NCI-H2196 treated with DMSO at 0.1 percent for 48 hours (cell line): ENCODE results near the gene SRP68.
A peak's percentile ranks its signal among the peaks of the same experiment; 100 is the strongest.

ENCODE experiments used
- DNase-seq: peaks from one replicate; lab custom pipeline; 2025; ENCODE audit not compliant: unreplicated experiment; lab: John Stamatoyannopoulos, UW

SRP68 gene

DNA sequence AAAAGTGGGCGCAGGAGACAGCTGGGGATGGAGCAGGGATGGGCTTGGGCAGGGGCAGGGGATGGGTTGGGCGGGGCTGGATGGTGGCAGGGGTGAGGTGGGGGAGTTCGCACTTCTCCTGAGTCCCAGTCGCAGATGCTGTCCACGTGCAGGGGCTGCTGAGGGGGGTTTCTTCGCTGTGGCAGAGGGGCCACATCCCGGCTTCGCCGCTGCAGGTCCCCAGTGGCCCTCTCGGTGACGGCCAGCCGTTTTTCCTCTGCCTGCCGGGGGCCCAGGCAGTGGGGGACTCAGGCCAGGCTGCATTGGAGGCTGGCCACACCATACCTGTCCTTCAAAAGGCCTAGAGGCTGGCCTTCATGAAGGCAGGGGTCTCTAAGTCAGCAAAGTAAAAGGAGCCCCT is 53.5 kb downstream of the SRP68 start:
- no peak for DNase-seq

DNA sequence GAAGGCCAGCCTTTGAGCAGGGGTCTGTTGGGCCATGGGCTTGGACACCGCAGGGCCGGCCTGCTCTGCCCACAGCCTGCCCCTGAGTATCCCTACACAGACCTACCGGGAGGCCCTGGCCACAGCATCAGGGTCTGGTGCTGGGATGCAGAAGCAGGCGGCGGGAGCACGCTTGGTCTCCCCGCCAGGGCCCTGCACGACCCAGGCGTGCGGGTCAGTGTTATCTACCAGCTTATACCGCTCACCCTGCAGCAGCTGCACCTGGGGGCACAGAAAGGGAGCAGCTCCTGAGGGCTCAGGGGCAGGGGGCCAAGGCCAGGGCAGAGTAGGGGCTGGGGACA is 54.0 kb downstream of the SRP68 start:
- DNase-seq, result no peak

DNA sequence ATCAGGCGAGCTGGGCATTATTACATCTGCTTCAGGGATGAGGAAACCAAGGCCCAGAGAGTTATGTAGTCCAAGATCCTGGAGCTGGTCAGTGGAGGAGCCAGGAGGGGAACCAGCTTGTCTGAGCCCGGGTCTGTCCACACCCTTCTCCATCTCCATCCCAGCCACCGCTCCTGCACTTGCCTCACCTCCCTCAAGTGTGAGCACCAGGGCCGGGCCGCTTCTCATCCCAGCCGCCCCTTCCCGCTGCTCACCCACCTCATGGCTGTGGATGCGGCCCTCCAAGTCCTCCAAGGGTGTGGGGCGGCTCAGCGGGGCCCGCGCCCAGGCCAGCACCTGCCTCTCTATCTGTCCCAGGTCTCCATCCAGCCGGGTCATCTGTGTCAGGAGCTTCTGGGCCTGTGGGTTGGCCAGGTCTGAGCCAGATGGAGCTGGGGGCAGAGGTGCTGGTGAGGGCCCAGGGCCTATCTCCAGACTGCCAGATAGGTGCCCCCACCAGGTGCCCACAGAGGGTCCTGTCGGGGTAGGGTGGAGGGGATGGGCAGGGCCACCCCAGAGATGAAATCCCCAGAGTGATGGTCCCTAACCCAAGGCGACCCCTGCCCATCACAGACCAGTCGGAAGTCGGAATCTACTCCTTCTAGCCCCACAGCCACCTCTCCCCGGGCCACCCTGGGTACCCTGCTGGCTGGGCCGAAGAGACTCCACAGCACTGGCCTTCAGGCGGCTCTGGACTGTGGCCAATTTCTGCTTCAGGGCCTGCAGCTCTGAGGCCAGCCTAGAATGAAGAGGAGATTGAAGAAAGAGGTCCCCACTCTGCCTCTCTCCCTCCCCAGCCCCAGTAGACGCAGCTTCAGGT is 54.6 kb downstream of the SRP68 start:
- no peak for DNase-seq

DNA sequence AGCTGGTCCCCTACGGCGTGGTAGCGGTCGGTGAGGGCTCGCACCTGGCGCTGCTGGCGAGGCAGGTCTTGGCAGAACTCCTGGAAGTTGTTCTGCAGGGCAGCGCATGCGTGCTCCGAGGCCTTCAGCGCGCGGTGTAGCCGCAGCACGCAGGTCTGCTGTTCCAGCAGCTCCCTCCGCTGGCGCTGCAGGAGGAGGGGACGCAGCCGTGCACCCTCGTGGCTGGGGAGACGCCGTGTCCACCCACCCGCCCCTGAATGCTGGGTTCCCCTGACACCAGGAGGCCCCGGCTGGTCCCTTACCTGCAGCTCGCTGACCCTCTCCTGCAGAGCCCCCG is 57.4 kb downstream of the SRP68 start:
- peak; percentile 97 for DNase-seq

DNA sequence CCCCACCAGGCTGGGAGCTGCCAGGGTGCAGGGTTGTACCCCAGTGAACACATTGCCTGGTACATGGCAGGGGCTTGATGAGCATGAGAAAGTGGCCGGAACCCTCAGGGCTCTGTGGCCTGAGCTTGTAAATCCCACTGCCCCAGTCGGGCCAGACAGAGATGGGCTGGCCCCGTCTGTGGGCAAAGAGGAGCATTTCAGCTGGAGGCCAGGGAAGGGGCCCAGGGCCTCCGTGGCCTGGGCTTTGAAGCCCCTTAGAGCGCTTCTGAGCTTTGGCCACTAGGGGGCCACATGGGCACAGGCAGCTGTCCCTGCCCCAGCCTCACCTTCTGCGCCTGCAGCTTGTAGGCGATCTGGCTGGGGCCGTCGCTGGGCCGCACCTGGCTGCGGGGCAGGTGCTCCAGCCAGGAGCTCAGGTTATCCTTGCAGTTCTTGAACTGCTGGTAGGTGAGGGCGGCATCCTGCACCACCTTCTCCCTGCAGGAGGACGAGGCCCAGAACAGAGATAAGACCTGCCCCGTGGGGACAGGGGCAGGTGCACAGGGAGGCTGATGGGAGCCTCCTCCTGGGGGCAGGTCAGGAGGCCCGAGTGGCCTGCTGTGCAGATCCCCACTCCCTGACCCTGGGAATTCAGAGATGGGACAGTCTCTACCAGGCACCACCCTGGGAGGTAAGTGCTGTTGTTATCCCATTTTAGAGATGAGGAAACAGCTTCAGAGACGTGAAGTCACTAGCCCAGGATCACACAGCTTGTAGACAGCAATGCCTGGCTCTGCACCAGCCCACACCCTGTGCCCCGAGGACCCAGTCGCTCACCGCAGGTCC is 58.0 kb downstream of the SRP68 start:
- peak; percentile 94 for DNase-seq

DNA sequence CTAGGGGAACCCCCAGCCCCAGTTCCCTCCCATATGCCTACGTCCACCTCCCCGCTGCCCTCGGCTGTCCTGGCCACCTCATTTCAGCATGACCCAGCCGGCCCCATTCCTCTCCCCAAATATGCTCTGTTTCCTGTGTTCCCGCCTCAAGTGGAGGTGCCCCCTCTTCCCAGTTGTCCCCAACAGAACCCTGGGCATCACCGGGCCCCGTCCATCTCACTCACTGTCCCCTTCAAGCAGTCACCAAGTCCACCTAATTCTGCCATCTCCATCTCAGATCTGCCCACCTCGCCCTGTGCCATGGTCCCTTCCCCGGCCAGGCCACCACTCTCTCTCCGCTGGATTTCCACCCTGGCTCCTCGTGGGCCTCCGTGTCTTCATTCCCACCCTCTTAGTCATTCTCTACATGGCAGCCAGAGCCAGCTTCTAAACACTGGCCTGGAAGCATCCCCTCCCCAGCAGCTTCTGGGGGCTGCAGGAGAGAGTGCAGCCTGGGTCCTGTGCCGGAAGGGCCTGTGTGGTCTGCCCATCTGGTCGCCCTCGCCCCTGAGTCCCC is 58.9 kb downstream of the SRP68 start:
- no peak for DNase-seq

DNA sequence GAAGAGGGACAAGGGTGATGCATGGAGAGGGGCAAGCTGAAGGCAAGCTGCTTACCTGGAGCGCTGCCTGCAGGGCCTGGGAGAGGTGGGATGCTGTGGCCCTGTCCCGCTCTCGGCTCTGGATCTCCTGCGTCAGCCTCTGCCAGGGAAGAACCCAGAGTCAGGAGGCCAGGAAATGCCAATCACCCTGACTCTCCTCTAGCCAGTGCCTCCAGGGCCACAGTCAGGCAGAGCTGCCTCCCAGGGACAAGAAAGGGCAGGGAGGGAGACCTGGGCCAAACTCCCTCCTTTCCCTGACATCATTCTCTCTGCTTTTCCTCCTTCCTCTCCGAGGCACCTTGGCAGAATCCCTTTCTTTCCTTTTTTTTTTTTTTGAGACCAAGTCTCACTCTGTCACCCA is 60.4 kb downstream of the SRP68 start:
- DNase-seq, result no peak

DNA sequence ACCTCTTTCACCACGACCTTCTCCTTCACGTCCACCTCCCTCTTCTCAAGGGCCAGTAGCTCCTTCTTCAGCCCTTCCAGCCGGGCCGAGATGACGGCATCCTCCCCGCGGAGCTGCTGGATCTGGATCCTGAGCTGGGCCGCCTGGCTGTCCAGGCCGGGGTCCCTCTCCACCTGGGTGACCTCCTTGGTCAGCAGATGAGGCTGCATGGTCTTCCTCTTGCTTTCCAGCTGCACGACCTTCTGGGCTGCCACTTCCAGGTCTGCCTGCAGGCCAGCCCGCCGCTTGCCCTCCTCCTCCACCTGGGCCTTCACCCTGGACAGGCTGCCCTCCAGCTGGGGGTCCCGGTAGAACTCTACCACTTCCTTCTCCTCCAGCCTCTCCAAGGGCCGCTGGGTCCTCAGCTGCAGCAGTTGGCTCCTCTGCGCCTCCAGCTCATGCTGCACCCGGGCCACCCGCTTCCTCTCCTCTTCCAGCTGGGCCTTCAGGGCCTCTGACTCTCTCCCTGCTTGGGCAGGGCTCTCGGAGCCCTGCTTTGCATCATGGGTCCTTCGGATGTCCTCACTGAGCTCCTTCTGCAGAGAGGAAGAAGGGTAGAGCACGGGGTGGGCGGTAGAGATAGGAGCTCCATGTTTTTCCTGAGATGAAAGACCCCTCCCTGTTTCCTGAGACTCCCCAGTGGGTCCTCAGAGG is 62.2 kb downstream of the SRP68 start:
- DNase-seq, result no peak

DNA sequence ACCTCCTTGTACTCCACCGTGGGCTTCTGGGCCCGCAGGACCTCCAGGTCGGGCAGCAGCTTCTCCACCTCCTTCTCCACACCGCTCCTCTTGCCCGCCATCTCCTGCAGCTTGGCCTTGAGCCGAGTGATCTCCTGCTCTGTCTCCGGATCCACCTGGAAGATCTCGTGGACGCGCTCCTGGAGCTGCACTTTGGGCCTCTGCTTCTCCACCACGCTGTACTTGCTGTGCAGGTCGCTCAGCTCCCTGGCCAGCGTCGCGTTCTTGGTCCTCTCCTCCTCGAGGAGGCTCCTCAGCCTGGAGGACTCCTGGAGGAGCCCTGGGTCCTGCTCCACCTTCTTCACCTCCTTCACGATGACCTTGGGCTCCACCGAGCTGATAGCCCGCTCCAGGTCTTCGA is 62.9 kb downstream of the SRP68 start:
- no peak for DNase-seq

DNA sequence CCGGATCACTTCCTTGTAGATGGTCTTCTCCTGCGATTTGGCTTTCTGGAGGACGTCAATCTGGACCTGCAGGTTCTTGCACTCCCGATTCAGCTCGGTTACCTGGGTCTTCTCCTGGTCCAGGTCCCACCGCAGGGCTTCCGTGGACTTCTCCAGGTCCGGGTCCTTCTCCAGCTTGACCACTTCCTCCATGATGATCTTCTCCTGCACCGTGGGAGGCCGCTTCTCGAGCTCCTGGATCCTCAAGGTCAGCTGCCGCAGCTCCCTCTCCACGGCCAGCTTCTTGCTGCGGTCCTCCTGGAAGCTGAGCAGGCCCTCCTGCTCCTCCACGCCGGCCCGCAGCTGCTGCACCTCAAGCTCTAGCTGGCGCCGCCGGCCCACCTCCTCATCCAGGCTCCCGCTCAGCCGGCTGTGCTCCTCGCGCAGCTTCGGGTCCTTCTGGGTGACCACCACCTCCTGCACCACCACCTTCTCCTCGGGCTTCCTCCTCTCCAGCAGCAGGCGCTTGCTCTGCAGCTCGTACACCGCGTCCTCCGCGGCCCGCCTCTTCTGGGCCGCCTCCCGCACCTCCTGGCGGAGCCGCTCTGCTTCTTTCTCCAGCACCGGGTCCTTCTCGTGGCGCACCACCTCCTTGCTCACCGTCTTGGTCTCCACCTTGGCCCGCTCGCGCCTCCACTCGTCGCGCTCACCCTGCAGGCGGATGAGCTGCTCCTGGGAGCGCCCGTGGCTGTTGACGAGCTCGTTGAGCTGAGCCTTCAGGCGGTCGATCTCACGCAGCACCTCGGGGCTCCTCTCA is 63.5 kb downstream of the SRP68 start:
- no peak for DNase-seq

DNA sequence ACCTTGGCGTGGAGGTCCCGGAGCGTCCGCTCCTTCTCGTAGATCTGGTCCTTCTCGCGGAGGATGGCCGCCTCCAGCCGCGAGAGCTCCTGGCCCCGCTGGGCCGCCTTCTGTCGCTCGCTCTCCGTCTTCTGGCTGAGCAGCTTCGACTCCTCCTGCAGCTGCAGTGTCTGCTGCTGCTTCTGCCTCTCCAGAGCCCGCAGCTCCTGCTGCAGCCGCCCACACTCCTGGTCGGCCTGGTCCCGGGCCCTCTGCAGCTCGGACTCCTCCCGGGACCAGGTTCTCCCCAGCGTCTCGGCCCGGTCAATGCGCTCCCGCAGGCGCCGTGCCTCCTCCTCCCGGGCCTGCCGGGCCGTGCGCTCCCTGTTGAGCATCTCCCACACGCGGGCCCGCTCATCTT is 64.1 kb downstream of the SRP68 start:
- no peak for DNase-seq

DNA sequence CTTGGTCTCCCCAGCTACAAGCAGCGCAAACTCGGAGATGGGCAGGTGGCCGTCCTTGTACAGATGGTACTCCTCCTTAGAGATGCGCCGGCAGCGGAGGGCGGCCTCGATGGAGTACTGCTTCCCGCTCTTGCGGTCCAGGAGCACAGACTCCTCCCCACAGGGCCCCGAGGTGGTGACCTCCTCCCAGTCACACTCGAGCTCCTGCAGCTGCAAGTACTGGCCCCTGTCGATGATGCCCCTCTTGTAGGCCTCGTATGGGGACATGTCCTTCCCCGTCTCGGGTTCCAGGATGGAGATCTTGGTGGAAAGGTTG is 64.5 kb downstream of the SRP68 start:
- DNase-seq, result no peak

DNA sequence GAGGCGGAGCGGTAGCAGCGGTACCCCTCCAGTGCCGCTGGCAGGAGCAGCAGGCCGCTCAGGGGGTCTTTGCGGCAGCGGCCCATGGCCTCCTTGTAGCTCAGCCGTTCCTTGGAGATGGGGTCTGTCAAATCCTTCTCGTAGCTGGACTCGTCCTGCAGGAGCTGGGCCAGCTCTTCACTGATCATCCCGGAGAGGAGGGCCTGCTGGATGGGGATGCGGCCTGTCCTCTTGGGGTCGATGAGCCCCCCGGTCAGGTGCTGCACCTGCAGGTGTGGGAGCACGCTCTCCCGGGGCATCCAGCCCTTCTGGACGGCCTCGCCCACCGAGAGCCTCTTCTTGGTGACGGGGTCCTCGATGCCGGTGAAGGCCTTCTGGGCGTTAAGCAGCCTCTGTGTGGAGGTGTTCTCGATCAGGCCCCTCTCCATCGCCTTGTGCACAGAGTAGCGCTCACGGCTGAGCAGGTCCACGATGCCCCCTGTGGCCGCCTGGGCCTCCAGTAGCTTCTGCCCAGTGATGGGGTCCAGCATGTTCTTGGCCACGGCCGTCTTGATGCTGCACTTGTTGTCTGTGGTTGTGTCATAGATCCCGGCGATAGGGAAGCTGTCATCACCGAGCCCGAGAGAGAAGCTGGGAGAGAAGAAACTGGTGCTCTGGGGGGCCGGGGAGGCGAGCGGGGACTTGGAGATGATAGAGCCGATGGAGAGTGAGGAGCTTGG is 65.0 kb downstream of the SRP68 start:
- DNase-seq, result no peak

DNA sequence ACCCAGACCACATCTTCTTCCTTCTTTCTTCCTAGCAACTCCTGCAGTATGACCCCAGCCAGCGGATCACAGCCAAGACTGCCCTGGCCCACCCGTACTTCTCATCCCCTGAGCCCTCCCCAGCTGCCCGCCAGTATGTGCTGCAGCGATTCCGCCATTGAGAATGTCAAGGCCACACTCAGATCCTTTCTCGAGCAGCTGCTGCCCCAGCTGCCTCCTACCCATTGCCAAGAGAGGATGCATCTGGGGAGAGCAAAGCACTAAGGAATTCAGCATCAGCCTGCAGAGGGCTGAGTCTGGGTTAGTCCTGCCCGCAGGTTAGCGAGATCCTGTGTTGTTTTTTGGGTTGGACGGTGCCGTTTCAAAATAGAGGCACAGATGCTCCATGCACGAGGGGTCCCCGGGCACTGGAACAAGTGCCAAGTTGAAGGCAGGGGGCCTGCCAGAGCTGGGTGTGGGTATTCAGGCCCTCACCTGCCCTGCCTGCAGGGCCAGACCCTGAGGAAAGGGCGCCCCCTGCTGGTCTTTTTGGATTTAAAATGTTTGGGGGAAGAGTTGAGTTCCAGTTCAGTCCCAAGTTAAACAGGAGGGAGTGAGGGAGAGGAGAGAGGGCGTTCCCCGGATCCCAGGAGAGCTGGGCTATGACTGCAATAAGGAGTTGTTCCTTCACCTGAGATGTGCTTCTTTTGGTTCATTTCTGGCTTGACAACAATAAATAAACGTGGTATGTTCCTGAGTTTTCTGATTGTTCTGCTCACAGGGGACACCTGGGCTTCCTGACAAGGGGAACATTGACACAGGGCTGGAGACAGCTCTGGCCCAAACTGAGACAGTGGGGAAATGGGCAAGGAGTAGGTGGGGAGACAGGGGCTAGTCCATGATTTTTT is 66.8 kb downstream of the SRP68 start:
- peak; percentile 50 for DNase-seq

DNA sequence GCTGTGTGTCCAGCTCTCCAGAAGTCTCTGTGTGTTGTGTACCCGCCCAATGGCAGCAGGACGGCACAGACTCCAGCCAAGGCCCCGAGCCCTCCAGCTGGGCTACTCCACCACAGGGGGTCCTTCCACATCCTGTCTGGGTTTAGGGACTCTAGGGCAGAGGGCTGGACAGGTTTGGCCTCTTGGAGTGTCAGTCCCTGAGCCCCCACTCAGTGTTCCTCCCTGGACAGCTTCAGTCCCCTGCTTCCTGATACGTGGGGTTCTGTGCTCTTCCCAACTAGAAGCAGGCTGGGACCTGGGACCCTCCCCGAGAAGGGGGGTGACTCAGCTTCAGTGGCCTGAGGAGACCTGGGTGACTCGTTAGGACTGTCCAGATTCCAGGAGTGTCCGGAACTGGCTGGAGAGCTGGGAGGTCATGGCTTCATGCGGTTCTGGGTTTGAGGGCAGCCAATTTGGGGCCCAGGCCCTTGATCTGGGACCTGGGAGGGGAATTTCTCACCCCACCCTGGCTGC is 67.5 kb downstream of the SRP68 start:
- no peak for DNase-seq

DNA sequence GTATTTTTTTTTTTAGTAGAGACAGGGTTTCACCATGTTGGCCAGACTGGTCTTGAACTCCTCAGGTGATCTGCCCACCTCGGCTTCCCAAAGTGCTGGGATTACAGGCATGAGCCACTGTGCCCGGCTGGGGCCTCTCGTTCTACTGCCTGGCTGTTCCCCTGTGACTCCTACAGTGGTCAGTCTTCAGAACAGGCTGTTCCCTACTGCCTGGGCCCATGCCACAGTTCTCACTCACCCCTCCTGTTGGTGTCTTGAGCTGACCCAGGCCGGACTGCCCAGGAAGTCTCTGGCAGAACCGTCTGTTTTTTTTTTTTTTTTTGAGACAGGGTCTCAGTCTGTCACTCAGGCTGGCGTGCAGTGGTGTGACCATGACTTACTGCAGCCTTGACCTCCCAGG is 68.4 kb downstream of the SRP68 start:
- no peak for DNase-seq

DNA sequence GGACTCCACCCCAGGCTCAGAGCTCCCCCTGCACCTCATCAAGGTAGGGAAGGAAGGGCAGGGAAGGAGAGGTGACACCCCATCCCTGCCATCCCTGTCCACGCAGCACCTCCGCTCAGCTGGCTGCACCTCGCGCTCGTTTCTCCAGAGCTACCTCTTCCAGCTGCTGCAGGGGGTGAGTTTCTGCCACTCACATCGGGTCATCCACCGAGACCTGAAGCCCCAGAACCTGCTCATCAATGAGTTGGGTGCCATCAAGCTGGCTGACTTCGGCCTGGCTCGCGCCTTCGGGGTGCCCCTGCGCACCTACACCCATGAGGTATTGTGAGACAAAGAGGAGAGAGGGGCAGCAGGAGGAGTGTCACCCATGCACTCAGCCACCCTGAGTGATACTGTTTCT is 70.2 kb downstream of the SRP68 start:
- DNase-seq, result no peak

DNA sequence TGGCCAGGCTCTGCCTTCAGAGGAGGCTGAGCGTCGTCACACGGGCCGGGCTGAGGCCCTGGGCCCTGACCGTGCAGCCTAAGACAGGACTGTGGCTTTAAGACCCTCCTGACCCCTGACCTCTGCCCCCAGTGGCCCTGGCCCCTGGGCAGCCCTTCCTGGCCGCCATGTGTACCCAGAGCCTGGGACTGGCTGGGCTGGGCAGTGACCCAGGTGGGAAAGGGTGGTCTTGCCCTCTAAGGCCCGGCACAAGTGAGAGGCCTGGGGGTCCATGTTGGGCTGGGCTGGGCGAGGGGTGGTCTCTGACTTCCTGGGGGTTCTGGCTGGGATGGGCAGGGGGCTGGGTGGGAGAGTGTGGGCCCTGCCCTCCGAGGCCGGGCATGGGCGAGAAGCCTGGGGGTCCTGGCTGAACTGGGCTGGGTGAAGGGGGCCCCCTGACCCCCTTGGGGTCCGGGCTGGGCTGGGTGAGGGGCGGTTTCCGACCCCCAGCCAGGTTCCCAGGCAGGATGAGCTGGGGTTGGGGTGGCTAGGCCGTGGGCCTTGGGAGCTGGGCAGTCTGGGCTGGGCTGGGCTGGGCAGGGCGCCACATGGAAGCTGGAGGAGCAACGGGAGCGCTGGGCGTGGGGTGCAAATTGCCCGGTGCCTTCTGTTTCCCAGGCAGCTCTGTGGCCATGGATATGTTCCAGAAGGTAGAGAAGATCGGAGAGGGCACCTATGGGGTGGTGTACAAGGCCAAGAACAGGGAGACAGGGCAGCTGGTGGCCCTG is 71.4 kb downstream of the SRP68 start, which contains the start of gene CDK3:
TSS of gene CDK3 (plus strand) at position 101 of the 767 bp plus-strand sequence. CDS start at position 672, 571 bp downstream.
- DNase-seq, result no peak
